SU-DHL-6 (cell line): ENCODE data around the gene CACNG1.

ENCODE experiments used
- EZH2phosphoT487 ChIP-seq: fragments of 200-600 bp; sonication (generic), shearing (Covaris generic); conservative IDR thresholded peaks from 2 replicates; pipeline ENCODE4 v1.6.1; 2018; ENCODE audit warnings: mild to moderate bottlenecking, antibody characterized with exemption, low read length, moderate library complexity, mixed read lengths
- TF ChIP-seq, protein P1 (sequence below): fragments of 200-600 bp; sonication (generic); IDR thresholded peaks from one replicate; pipeline ENCODE4 v1.5.1; 2017; ENCODE audit warnings: antibody characterized with exemption, mild to moderate bottlenecking, low read length, moderate library complexity; ENCODE audit not compliant: insufficient read depth, poor library complexity, severe bottlenecking

DNA sequence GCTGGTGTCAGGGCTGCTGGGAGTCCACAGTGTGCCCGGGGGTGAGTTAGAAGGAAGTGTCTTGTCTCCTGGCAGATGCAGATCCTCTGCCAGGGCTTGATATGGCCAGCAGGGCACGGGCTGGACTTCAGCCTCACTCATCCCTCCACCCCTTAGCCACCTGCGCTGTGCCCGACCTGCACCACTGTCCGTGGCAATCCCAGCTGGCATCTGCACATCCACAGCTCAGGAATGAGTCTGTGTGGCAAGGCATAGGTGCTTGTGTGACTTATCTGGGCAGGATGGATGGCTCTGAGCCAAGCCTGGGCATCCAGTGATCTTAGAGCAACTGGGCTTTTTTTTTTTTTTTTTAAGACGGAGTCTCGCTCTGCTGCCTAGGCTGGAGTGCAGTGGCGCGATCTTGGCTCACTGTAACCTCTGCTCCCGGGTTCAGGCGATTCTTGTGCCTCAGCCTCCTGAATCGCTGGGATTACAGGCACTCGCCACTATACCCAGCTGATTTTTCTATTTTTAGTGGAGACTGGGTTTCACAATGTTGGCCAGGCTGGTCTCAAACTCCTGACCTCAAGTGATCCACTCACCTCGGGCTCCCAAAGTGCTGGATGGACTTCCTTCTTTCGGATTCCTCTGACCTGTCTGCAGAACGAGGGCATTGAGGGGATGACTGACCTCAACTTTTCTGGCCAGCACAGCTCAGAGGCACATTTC, 22.5 kb upstream of the CACNG1 start:
- TF ChIP-seq, protein P1, sequence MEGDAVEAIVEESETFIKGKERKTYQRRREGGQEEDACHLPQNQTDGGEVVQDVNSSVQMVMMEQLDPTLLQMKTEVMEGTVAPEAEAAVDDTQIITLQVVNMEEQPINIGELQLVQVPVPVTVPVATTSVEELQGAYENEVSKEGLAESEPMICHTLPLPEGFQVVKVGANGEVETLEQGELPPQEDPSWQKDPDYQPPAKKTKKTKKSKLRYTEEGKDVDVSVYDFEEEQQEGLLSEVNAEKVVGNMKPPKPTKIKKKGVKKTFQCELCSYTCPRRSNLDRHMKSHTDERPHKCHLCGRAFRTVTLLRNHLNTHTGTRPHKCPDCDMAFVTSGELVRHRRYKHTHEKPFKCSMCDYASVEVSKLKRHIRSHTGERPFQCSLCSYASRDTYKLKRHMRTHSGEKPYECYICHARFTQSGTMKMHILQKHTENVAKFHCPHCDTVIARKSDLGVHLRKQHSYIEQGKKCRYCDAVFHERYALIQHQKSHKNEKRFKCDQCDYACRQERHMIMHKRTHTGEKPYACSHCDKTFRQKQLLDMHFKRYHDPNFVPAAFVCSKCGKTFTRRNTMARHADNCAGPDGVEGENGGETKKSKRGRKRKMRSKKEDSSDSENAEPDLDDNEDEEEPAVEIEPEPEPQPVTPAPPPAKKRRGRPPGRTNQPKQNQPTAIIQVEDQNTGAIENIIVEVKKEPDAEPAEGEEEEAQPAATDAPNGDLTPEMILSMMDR: no peak
- TF ChIP-seq EZH2phosphoT487: no peak
